Trophoblast cell (in vitro differentiated cells and primary cell): ENCODE results near the gene SERPINH1.

Source experiments
- DNase-seq, 2 donors: peaks; one replicate each; pipeline ENCODE4 v3.0.0-alpha.2; 2016
- H2AFZ ChIP-seq: 2 replicates; pipeline ENCODE4 v1.6.1; 2013; ENCODE audit warnings: low read length, moderate library complexity, mild to moderate bottlenecking; ENCODE audit not compliant: insufficient read depth, poor library complexity
- H2AK5ac ChIP-seq: 2 replicates; pipeline ENCODE4 v1.6.1; 2013; ENCODE audit warnings: mild to moderate bottlenecking, low read length
- H2BK120ac ChIP-seq: 2 replicates; pipeline ENCODE4 v1.6.1; 2013; ENCODE audit warnings: low read length, mild to moderate bottlenecking, moderate library complexity; ENCODE audit not compliant: insufficient read depth, poor library complexity
- H2BK12ac ChIP-seq: 2 replicates; pipeline ENCODE4 v1.6.1; 2013; ENCODE audit warnings: mild to moderate bottlenecking, low read length, moderate library complexity
- H2BK5ac ChIP-seq: 2 replicates; pipeline ENCODE4 v1.6.1; 2013; ENCODE audit warnings: low read length, low read depth, moderate library complexity, mild to moderate bottlenecking; ENCODE audit not compliant: poor library complexity
- H3K14ac ChIP-seq: 2 replicates; pipeline ENCODE4 v1.6.1; 2013; ENCODE audit warnings: mild to moderate bottlenecking, low read length
- H3K18ac ChIP-seq: 2 replicates; pipeline ENCODE4 v1.6.1; 2013; ENCODE audit warnings: mild to moderate bottlenecking, low read length
- H3K23ac ChIP-seq: 2 replicates; pipeline ENCODE4 v1.6.1; 2013; ENCODE audit warnings: low read length
- H3K27ac ChIP-seq: 2 replicates; pipeline ENCODE4 v1.5.1; 2013; ENCODE audit warnings: low read depth, mild to moderate bottlenecking, inconsistent platforms, low read length, moderate library complexity
- H3K27me3 ChIP-seq: 2 replicates; pipeline ENCODE4 v1.6.1; 2013; ENCODE audit warnings: inconsistent platforms, mild to moderate bottlenecking, low read length, moderate library complexity; ENCODE audit not compliant: insufficient read depth
- H3K36me3 ChIP-seq, 2 experiments: 1 replicate in 1 of 2; 2 replicates in 1 of 2; pipeline ENCODE4 v1.6.1; 2013; ENCODE audit warnings: low read length in 2 of 2, mild to moderate bottlenecking in 2 of 2, moderate library complexity in 1 of 2; ENCODE audit not compliant: insufficient read depth in 2 of 2, control insufficient read depth in 1 of 2
- H3K4ac ChIP-seq: 2 replicates; pipeline ENCODE4 v1.6.1; 2013; ENCODE audit warnings: low read depth, mild to moderate bottlenecking, low read length, moderate library complexity
- H3K4me1 ChIP-seq, 2 experiments: 1 replicate in 1 of 2; 2 replicates in 1 of 2; pipeline ENCODE4 v1.6.1; 2013; ENCODE audit warnings: low read length in 2 of 2, mild to moderate bottlenecking in 2 of 2, moderate library complexity in 1 of 2; ENCODE audit not compliant: insufficient read depth in 2 of 2, control insufficient read depth in 1 of 2
- H3K4me2 ChIP-seq: 2 replicates; pipeline ENCODE4 v1.6.1; 2013; ENCODE audit warnings: inconsistent platforms, mild to moderate bottlenecking, low read length, moderate library complexity
- H3K4me3 ChIP-seq: 2 replicates; pipeline ENCODE4 v1.5.1; 2013; ENCODE audit warnings: mild to moderate bottlenecking, low read depth, low read length, inconsistent platforms
- H3K79me1 ChIP-seq: one replicate; pipeline ENCODE4 v1.6.1; 2013; ENCODE audit warnings: low read length
- H3K79me2 ChIP-seq: 2 replicates; pipeline ENCODE4 v1.6.1; 2013; ENCODE audit warnings: low read length, mild to moderate bottlenecking; ENCODE audit not compliant: control insufficient read depth, insufficient read depth, poor library complexity
- H3K9ac ChIP-seq: 2 replicates; pipeline ENCODE4 v1.6.1; 2013; ENCODE audit warnings: mild to moderate bottlenecking, low read length
- H3K9me3 ChIP-seq: 2 replicates; pipeline ENCODE4 v1.6.1; 2013; ENCODE audit warnings: low read depth, mild to moderate bottlenecking, control low read depth, inconsistent platforms, low read length; ENCODE audit not compliant: insufficient read depth
- H4K12ac ChIP-seq: 2 replicates; pipeline ENCODE4 v1.6.1; 2013; ENCODE audit warnings: low read depth, mild to moderate bottlenecking, low read length, moderate library complexity
- H4K8ac ChIP-seq: 2 replicates; pipeline ENCODE4 v1.6.1; 2013; ENCODE audit warnings: low read depth, mild to moderate bottlenecking, low read length, moderate library complexity
- H4K91ac ChIP-seq: one replicate; pipeline ENCODE4 v1.6.1; 2013; ENCODE audit warnings: low read depth, mild to moderate bottlenecking, low read length, moderate library complexity
- WGBS: extraction: QIAGEN DNeasy Blood & Tissue Kit; methylation state at CpG from one replicate; pipeline ENCODE4 v1.1.7; 2013; ENCODE audit warnings: missing lambda C conversion rate; ENCODE audit not compliant: insufficient read length, insufficient coverage; ENCODE audit errors: extremely low coverage; 5-methylcytosine and 5-hydroxymethylcytosine counted together

Gene SERPINH1

GRCh38 chr11:75538150-75538942 lies 23.7 kb upstream of the SERPINH1 start:
- H3K4me3 ChIP-seq: no peak overlapping the region
- H3K79me2 ChIP-seq: no peaks in the 10 kb centered on the region
- H4K12ac ChIP-seq: no peak overlapping the region
- no peak overlapping the region for H3K9ac ChIP-seq
- H3K4ac ChIP-seq: no peak overlapping the region
- no peaks in the 10 kb centered on the region for H3K27me3 ChIP-seq
- no peak overlapping the region for H2BK12ac ChIP-seq
- no peaks in the 10 kb centered on the region for H3K9me3 ChIP-seq
- H2BK5ac ChIP-seq: no peak overlapping the region
- no peaks in the 10 kb centered on the region for H3K79me1 ChIP-seq
- H3K14ac ChIP-seq: no peak overlapping the region
- H2AFZ ChIP-seq: no peak overlapping the region
- H3K4me2 ChIP-seq: no peak overlapping the region
- peaks cover 3 to 4% of the 10 kb centered on the region in 2 experiments for H3K4me1 ChIP-seq
- no peak overlapping the region for H4K8ac ChIP-seq
- H2BK120ac ChIP-seq: no peak overlapping the region
- no peaks in the 10 kb centered on the region for H3K36me3 ChIP-seq
- no peak overlapping the region for H3K27ac ChIP-seq
- whole genome bisulfite sequencing: no CpG with 5 or more reads among the region's 11 CpGs
- H3K18ac ChIP-seq: no peak overlapping the region
- H4K91ac ChIP-seq: no peak overlapping the region
- no peak overlapping the region for H2AK5ac ChIP-seq
- DNase-seq: no peak
- H3K23ac ChIP-seq: no peak overlapping the region

DNA sequence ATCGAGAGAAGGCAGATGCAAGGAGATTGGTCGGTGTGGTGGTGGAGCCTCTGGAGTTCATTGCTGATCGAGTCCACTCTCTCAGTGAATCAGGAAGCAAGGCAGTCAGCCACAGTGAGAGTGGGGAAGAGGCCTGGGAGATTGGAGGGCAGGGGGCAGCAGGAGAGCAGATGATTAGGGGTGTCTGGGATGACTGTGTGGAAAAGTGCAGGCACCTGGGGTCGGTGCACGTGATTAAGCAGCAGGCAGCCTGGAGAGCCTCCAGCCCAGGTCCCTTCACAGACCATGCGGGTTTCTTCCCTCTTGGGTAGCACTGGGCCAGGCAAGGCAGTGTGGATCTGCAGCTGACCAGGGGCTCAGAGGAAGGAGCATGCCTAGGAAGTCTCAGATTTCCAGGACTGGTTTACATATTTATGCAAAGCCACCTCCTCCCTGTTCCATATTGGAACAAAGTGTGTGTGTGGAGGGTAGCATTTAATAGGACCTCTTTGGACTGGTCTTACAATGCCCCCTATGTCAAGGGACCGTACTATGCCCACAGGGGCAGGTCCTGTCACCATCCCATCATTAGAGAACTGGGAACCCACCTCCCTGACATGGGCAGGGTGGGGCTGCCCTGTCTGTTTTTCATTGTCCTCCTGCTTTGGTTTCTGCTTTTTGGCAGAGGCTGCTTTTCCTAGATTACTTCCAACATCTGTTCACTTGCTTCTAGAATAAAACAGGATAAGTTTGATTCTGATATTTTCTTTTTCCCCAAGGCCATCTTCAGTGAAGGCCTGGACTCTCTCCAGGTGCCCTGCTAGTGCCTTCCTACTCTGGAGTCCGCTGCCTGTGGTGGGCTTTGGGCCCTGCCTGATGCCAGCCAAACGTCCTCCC lies 22.4 kb upstream of the SERPINH1 start:
- H3K4me1 ChIP-seq: peaks cover 3 to 4% of the 10 kb centered on the region in 2 experiments
- no peak overlapping the region for H2BK5ac ChIP-seq
- no peak overlapping the region for H3K4ac ChIP-seq
- no peak overlapping the region for H3K23ac ChIP-seq
- no peak overlapping the region for H4K12ac ChIP-seq
- H3K79me2 ChIP-seq: no peaks in the 10 kb centered on the region
- no peak overlapping the region for H3K27ac ChIP-seq
- no peak overlapping the region for H2AK5ac ChIP-seq
- H3K27me3 ChIP-seq: no peaks in the 10 kb centered on the region
- H3K9ac ChIP-seq: no peak overlapping the region
- no peak overlapping the region for H2BK12ac ChIP-seq
- H4K91ac ChIP-seq: no peak overlapping the region
- no CpG with 5 or more reads among the region's 9 CpGs for WGBS
- H3K9me3 ChIP-seq: no peaks in the 10 kb centered on the region
- no peak overlapping the region for H3K14ac ChIP-seq
- H3K79me1 ChIP-seq: no peaks in the 10 kb centered on the region
- no peak overlapping the region for H2BK120ac ChIP-seq
- no peak overlapping the region for H2AFZ ChIP-seq
- no peak overlapping the region for H3K18ac ChIP-seq
- H3K36me3 ChIP-seq: no peaks in the 10 kb centered on the region
- no peak overlapping the region for H4K8ac ChIP-seq
- no peak overlapping the region for H3K4me2 ChIP-seq
- DNase-seq: no peak
- H3K4me3 ChIP-seq: no peak overlapping the region

DNA sequence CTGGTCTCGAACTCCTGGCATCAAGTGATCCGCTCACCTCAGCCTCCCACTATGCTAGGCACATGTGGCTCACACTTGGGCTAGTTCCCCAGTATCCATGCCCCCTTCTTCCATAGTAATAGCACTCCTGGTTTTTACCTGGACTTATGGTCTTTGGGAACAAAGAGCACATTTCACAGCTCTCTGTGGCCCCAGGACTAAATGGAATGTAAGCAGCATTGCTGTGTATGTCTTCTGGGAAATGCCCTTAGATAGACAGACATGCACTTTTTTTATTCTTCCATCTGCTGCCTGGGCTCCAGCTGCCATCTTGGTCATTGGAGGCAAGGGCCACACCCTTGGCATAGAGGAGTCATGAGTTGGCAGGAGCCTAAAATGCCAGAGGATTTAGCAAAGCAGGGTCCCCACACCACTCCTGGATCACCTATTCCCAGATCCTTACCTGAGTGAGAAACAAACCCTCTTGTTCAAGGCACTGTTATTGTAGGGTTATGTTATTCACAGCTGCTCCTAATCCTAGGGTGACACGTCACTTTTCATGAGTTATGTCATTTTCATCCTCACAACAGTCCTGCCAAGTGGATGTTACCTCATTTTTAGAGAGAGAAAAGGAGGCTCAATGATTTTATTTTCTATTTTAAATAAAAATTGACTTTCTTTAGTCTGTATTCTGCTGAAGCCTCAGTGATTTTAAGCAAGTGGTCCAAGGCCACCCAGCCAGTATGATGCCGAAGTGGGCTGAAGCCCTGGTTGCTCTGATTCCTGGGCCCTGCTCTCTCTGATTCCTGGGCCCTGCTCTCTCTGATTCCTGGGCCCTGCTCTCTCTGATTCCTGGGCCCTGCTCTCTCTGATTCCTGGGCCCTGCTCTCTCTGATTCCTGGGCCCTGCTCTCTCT lies 20.6 kb upstream of the SERPINH1 start:
- H3K4me1 ChIP-seq: peaks cover 3 to 4% of the 10 kb centered on the region in 2 experiments
- WGBS: no CpG with 5 or more reads among the region's 4 CpGs

GRCh38 chr11:75542088-75542438 lies 20.0 kb upstream of the SERPINH1 start:
- no peak overlapping the region for H4K12ac ChIP-seq
- H3K36me3 ChIP-seq: no peaks in the 10 kb centered on the region
- no peak overlapping the region for H3K4me3 ChIP-seq
- no peak overlapping the region for H4K91ac ChIP-seq
- H3K9ac ChIP-seq: no peak overlapping the region
- no peaks in the 10 kb centered on the region for H3K9me3 ChIP-seq
- no peaks in the 10 kb centered on the region for H3K79me2 ChIP-seq
- H3K18ac ChIP-seq: no peak overlapping the region
- peaks cover 3% of the 10 kb centered on the region in 2 experiments for H3K4me1 ChIP-seq
- H3K4me2 ChIP-seq: no peak overlapping the region
- no peak overlapping the region for H3K4ac ChIP-seq
- no peak overlapping the region for H2BK5ac ChIP-seq
- no peaks in the 10 kb centered on the region for H3K79me1 ChIP-seq
- no peak for DNase-seq
- H3K14ac ChIP-seq: no peak overlapping the region
- H3K27me3 ChIP-seq: no peaks in the 10 kb centered on the region
- no peak overlapping the region for H3K27ac ChIP-seq
- H2BK12ac ChIP-seq: no peak overlapping the region
- H4K8ac ChIP-seq: no peak overlapping the region
- no CpG with 5 or more reads among the region's 1 CpG for WGBS
- H2AFZ ChIP-seq: no peak overlapping the region
- H2BK120ac ChIP-seq: no peak overlapping the region
- no peak overlapping the region for H2AK5ac ChIP-seq
- no peak overlapping the region for H3K23ac ChIP-seq

More for the DNA sequence above, 20.6 kb upstream of the SERPINH1 start:
- Histone ChIP-seq H2BK12ac (no peak overlapping the region), H3K79me1 (no peaks in the 10 kb centered on the region), H3K27me3 (no peaks in the 10 kb centered on the region), H3K36me3 (no peaks in the 10 kb centered on the region), H4K8ac (no peak overlapping the region), H3K4me3 (no peak overlapping the region), H3K14ac (no peak overlapping the region), H3K27ac (no peak overlapping the region), H3K23ac (no peak overlapping the region), H4K91ac (no peak overlapping the region), H2AK5ac (no peak overlapping the region), H4K12ac (no peak overlapping the region), H2BK5ac (no peak overlapping the region), H3K4ac (no peak overlapping the region), H3K9me3 (no peaks in the 10 kb centered on the region), H3K18ac (no peak overlapping the region), H3K4me2 (no peak overlapping the region), H3K79me2 (no peaks in the 10 kb centered on the region), H2BK120ac (no peak overlapping the region), H2AFZ (no peak overlapping the region), H3K9ac (no peak overlapping the region)
- no peak for DNase-seq
